ENCODE data around the gene ACVR2B.

The ACVR2B gene

GRCh38 chr3:38488949-38489348 is 35.3 kb downstream of the ACVR2B start:
- H3K27me3 ChIP-seq: no peaks in the 10 kb centered on the region
- no peak for DNase-seq
- no peaks in the 10 kb centered on the region for H3K4me1 ChIP-seq
- no peaks in the 10 kb centered on the region for H3K9me3 ChIP-seq
- TF ChIP-seq CTCF (IDR thresholded peaks at IDR 0.05): no peak
- peaks cover 0 to 28% (median 11%) of the 10 kb centered on the region in 3 donors for H3K36me3 ChIP-seq
- H3K4me3 ChIP-seq: no peak overlapping the region
- H3K27ac ChIP-seq: no peak overlapping the region
- intact Hi-C loops (cut with DNase I; ENCODE audit: low total_unique reads): no loop called here

- Histone ChIP-seq H3K27me3 (no peaks in the 10 kb centered on the region), H3K4me1 (no peaks in the 10 kb centered on the region), H3K36me3 (peaks cover 0 to 22% (median 4%) of the 10 kb centered on the region in 3 donors), H3K4me3 (no peak overlapping the region), H3K27ac (no peak overlapping the region), H3K9me3 (no peaks in the 10 kb centered on the region)
- DNase-seq: no peak
- intact Hi-C loops (cut with DNase I; ENCODE audit: low total_unique reads): no loop called here
- TF ChIP-seq CTCF (IDR thresholded peaks at IDR 0.05): no peak
Measured at GRCh38 chr3:38489766-38490165, 36.1 kb downstream of the ACVR2B start.

GRCh38 chr3:38490281-38491030 is 36.8 kb downstream of the ACVR2B start:
- no peaks in the 10 kb centered on the region for H3K9me3 ChIP-seq
- peaks cover 0 to 15% (median 0%) of the 10 kb centered on the region in 3 donors for H3K36me3 ChIP-seq
- H3K27me3 ChIP-seq: no peaks in the 10 kb centered on the region
- H3K27ac ChIP-seq: no peak overlapping the region
- intact Hi-C loops (cut with DNase I; ENCODE audit: low total_unique reads): no loop called here
- no peak overlapping the region for H3K4me3 ChIP-seq
- no peak for DNase-seq
- no peak for TF ChIP-seq CTCF (IDR thresholded peaks at IDR 0.05)
- H3K4me1 ChIP-seq: no peaks in the 10 kb centered on the region

GRCh38 chr3:38491215-38491614 is 37.5 kb downstream of the ACVR2B start:
- Histone ChIP-seq H3K9me3 (no peaks in the 10 kb centered on the region), H3K36me3 (peaks cover 0 to 11% (median 0%) of the 10 kb centered on the region in 3 donors), H3K4me3 (no peak overlapping the region), H3K4me1 (no peaks in the 10 kb centered on the region), H3K27ac (no peak overlapping the region), H3K27me3 (no peaks in the 10 kb centered on the region)
- DNase-seq: no peak
- intact Hi-C loops (cut with DNase I; ENCODE audit: low total_unique reads): no loop called here
- no peak for TF ChIP-seq CTCF (IDR thresholded peaks at IDR 0.05)

GRCh38 chr3:38493031-38493430 is 39.3 kb downstream of the ACVR2B start:
- H3K36me3 ChIP-seq: no peaks in the 10 kb centered on the region
- no peaks in the 10 kb centered on the region for H3K27me3 ChIP-seq
- intact Hi-C loops (cut with DNase I; ENCODE audit: low total_unique reads): no loop called here
- no peak overlapping the region for H3K4me3 ChIP-seq
- no peaks in the 10 kb centered on the region for H3K9me3 ChIP-seq
- peaks cover 0 to 8% (median 3%) of the 10 kb centered on the region in 4 donors for H3K4me1 ChIP-seq
- TF ChIP-seq CTCF (IDR thresholded peaks at IDR 0.05): no peak
- H3K27ac ChIP-seq: no peak overlapping the region
- DNase-seq: no peak

All from tibial artery (tissue), 4 donors.